HG02884 (cell line): Measurements from ENCODE around the gene NKG7.

ENCODE experiments used
- ATAC-seq: cut with Tn5 transposase; IDR thresholded peaks from one replicate; pipeline ENCODE4 v1.9.1; 2021; ENCODE audit warnings: mild to moderate bottlenecking, moderate library complexity; ENCODE audit not compliant: unreplicated experiment

NKG7 gene

GRCh38 chr19:51338563-51339312 lies 33.7 kb downstream of the NKG7 start:
- ATAC-seq: no peak

GRCh38 chr19:51337861-51338562 lies 34.4 kb downstream of the NKG7 start:
- ATAC-seq: no peak

GRCh38 chr19:51337141-51337860 lies 35.2 kb downstream of the NKG7 start:
- ATAC-seq: no peak

- no peak for ATAC-seq
Measured at GRCh38 chr19:51333836-51334460, 38.5 kb downstream of the NKG7 start.

- no peak for ATAC-seq
Measured at GRCh38 chr19:51331716-51332115, 40.7 kb downstream of the NKG7 start.

GRCh38 chr19:51331193-51331592 lies 41.3 kb downstream of the NKG7 start:
- ATAC-seq: no peak

- no peak for ATAC-seq
Measured at GRCh38 chr19:51330366-51330765, 42.1 kb downstream of the NKG7 start.

GRCh38 chr19:51329411-51329810 lies 43.0 kb downstream of the NKG7 start:
- ATAC-seq: no peak

GRCh38 chr19:51327066-51328001 lies 45.1 kb downstream of the NKG7 start:
- ATAC-seq: no peak

GRCh38 chr19:51326216-51327065 lies 46.0 kb downstream of the NKG7 start:
- ATAC-seq: no peak

- no peak for ATAC-seq
Measured at GRCh38 chr19:51325161-51325976, 47.1 kb downstream of the NKG7 start.

- ATAC-seq: no peak
Measured at GRCh38 chr19:51324167-51324481, 48.3 kb downstream of the NKG7 start.

GRCh38 chr19:51323481-51324166 lies 48.8 kb downstream of the NKG7 start:
- ATAC-seq: no peak

GRCh38 chr19:51321799-51322198 lies 50.7 kb downstream of the NKG7 start:
- ATAC-seq: no peak
